ENCODE data around the gene CRAT. TPM values are rescaled to one million over a fixed set of nuclear protein-coding genes. Genes with fewer than 3 reads are reported as not detected.

CRAT gene
- total and polyA plus RNA-seq, 11 donors, result 37.0 to 126 (median 65.7) TPM

DNA sequence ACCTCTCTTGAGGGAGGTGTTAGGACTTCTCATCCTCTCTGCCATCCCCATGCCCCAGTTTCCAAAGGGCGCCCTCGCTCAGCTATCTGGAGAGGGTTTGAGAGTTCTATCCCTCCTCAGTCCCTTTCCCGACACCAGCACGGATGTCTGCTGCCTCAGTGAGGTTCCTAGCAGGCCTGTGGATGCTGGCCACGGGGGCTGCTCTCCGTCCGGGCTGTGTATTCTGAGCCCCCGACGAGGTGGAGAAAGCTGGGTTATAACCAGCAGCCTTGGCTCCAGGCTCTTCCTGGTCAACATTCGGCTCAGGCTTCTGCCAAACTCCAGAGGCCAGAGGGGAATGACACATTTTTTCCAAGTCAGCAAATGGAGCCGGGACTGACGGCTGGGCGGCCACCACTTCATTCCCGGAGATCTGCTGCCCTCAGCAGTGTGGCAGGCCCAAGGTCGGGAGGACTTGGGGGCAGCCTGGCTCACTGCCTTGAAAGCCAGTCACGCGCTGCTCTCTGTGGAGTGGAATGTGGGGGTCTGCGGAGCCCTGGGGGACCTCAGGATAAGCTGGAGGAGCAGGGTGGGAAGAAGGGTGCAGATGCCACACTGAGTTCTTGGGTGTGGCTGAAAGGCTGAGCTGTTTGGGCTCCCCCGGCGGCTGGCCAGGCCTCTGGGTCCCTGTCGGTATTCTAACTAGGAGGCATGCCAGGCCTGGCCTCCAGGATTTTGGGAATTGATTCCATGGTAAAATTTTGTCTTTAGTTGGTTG is 28.1 kb upstream of the CRAT start:
- H3K9me3 ChIP-seq, result no peaks in the 10 kb centered on the region
- TF ChIP-seq POLR2A (IDR thresholded peaks at IDR 0.05), result peak in 1 of 2 donors; percentile 31
- TF ChIP-seq, protein P1, sequence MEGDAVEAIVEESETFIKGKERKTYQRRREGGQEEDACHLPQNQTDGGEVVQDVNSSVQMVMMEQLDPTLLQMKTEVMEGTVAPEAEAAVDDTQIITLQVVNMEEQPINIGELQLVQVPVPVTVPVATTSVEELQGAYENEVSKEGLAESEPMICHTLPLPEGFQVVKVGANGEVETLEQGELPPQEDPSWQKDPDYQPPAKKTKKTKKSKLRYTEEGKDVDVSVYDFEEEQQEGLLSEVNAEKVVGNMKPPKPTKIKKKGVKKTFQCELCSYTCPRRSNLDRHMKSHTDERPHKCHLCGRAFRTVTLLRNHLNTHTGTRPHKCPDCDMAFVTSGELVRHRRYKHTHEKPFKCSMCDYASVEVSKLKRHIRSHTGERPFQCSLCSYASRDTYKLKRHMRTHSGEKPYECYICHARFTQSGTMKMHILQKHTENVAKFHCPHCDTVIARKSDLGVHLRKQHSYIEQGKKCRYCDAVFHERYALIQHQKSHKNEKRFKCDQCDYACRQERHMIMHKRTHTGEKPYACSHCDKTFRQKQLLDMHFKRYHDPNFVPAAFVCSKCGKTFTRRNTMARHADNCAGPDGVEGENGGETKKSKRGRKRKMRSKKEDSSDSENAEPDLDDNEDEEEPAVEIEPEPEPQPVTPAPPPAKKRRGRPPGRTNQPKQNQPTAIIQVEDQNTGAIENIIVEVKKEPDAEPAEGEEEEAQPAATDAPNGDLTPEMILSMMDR (IDR thresholded peaks at IDR 0.05), result no peak
- 23 to 40% (median 26%) methylated on average over 10 to 21 of the region's 21 CpGs for WGBS, 4 donors
- H3K27ac ChIP-seq, result peak overlapping the region; percentile 99 to 100 (median 100)
- H3K27me3 ChIP-seq, result no peaks in the 10 kb centered on the region
- peaks cover 19 to 64% (median 58%) of the 10 kb centered on the region in 12 donors for H3K4me1 ChIP-seq
- DNase-seq, result peak; percentile 69 to 80 (median 74)
- H3K36me3 ChIP-seq, result peaks cover 0 to 48% (median 40%) of the 10 kb centered on the region in 9 donors
- ATAC-seq, result peak in 3 of 4 donors; percentile 7 to 25 (median 11)
- H3K4me3 ChIP-seq, result peak overlapping the region in 7 of 12 donors; percentile 19 to 66 (median 52)
- intact Hi-C loops (cut with DNase I), result loop anchor here (1.0 to 10.0 kb wide), 11 partner anchors 36 to 656 kb away; no protein-coding TSS in a partner anchor

DNA sequence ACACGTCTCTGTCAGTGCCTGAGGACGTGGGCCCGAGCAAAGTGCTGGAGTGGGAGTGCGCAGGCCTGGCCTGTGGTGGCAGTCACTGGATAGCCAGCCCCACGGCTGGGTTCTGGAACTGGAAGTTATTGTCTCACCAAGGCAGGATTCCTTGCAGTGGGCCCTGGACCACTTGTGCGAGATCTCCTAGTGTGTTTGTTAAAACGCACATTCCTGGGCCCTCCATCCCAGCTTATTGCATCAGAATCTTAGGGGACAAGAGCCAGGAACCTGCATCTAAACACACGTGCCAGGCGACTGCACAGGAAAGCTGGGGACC is 27.5 kb upstream of the CRAT start:
- intact Hi-C loops (cut with DNase I), result loop anchor here in 9 of 10 donors (2.0 to 10.0 kb wide), 10 partner anchors 37 to 657 kb away; no protein-coding TSS in a partner anchor
- Histone ChIP-seq H3K4me3 (no peak overlapping the region), H3K9me3 (no peaks in the 10 kb centered on the region), H3K36me3 (peaks cover 0 to 54% (median 45%) of the 10 kb centered on the region in 9 donors), H3K27me3 (no peaks in the 10 kb centered on the region), H3K4me1 (peaks cover 17 to 59% (median 53%) of the 10 kb centered on the region in 12 donors), H3K27ac (peak overlapping the region; percentile 99 to 100 (median 100))
- DNase-seq (no peak), ATAC-seq (no peak)
- WGBS, 4 donors, result 75 to 82% (median 78%) methylated on average over 9 of the region's 9 CpGs
- TF ChIP-seq, protein P1 (IDR thresholded peaks at IDR 0.05), result no peak
- no peak for TF ChIP-seq POLR2A (IDR thresholded peaks at IDR 0.05)

DNA sequence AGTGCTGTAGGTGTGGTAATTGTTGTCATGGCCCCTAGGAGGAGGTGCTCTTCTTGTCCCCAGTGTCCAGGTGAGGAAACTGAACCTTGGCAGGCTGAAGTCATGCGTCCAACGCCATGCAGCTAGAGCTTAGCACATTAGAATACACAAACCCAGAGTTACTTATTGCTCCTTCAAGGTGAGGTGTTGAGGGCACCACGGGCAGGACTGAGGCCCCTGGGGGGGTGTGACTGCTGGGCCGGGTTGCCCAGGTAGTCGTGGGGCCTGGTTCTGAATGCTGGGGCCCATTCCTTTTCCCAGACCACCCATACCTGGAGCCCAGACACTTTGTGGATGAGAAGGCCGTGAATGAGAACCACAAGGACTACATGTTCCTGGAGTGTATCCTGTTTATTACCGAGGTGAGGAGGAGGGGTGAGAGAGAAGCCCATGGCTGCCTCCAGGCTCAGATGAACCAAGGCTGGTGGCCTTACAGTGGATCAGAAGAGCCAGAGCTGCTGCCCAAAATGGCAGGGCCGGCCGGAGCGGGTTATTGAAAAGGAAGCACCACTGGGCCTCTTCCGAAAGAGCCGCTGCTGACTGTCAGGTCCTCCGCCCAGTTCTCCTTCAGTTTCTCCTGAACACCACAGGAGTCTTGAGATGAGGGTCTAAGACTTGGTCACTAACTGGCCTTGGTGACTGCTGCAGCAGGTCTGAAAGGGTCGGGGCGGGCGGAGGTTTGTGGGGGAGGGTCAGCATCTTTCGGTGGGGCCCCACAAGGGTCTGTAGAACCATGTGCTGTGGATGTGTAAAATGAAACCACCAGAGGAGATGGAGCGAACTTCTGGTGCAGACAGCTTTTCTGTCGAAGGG is 26.9 kb upstream of the CRAT start:
- Histone ChIP-seq H3K27me3 (no peaks in the 10 kb centered on the region), H3K27ac (peak overlapping the region in 11 of 12 donors; percentile 99 to 100 (median 100)), H3K4me3 (no peak overlapping the region), H3K9me3 (no peaks in the 10 kb centered on the region), H3K36me3 (peaks cover 0 to 57% (median 44%) of the 10 kb centered on the region in 9 donors), H3K4me1 (peaks cover 15 to 53% (median 48%) of the 10 kb centered on the region in 12 donors)
- DNase-seq (no peak), ATAC-seq (no peak)
- WGBS, 4 donors, result 75 to 84% (median 79%) methylated on average over 17 to 19 of the region's 19 CpGs
- intact Hi-C loops (cut with DNase I), result loop anchor here in 9 of 10 donors (2.0 to 10.0 kb wide), 10 partner anchors 37 to 657 kb away; no protein-coding TSS in a partner anchor
- TF ChIP-seq, protein P1 (IDR thresholded peaks at IDR 0.05), result no peak
- no peak for TF ChIP-seq POLR2A (IDR thresholded peaks at IDR 0.05)

All from heart left ventricle (tissue), 16 donors.